ENCODE measurements around the gene DAB1. TPM values are rescaled to one million over a fixed set of nuclear protein-coding genes. Genes with fewer than 3 reads are reported as not detected.

The DAB1 gene
- total RNA-seq, 1 donor from 2014 or later, result 0.25 TPM

DNA sequence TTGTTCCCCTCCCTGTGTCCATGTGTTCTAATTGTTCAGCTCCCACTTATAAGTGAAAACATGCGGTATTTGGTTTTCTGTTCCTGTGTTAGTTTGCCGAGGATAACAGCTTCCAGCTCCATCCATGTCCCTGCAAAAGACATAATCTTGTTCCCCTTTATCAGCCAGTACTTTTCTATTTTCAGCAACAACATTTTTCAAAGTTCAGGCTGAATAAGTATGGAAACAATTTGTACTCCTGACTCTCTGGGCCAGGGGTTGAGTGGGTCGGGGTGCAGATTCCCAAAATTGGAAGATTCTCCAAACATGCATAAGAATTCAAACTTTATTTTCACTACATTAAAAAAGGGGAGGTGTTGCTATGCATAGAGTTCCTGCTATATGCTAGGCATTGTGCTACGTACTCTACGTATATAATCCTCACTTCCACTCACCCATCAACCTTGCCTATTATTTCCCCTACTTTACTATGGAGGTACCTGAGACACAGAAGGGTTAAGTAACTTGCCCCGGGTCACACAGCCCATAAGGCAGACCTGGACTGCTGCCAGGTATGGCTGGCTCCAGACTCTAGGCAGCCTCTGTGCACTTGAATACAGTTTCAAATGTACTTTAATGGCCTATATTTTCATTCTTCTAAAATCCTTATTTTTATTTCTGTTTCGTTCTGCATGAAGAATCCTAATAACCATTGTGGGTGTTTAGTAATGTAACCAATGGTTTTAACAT, 341.0 kb downstream of the DAB1 start:
- Histone ChIP-seq H3K36me3 (ENCODE audit: control insufficient read depth, insufficient read depth, low read length) (no peaks in the 10 kb centered on the region), H3K27me3 (ENCODE audit: control insufficient read depth, insufficient read depth, low read length) (no peaks in the 10 kb centered on the region), H3K4me3 (ENCODE audit: low read depth, low read length) (no peak overlapping the region)
- DNase-seq (ENCODE audit: low read depth), result no peak
- TF ChIP-seq, protein P1, sequence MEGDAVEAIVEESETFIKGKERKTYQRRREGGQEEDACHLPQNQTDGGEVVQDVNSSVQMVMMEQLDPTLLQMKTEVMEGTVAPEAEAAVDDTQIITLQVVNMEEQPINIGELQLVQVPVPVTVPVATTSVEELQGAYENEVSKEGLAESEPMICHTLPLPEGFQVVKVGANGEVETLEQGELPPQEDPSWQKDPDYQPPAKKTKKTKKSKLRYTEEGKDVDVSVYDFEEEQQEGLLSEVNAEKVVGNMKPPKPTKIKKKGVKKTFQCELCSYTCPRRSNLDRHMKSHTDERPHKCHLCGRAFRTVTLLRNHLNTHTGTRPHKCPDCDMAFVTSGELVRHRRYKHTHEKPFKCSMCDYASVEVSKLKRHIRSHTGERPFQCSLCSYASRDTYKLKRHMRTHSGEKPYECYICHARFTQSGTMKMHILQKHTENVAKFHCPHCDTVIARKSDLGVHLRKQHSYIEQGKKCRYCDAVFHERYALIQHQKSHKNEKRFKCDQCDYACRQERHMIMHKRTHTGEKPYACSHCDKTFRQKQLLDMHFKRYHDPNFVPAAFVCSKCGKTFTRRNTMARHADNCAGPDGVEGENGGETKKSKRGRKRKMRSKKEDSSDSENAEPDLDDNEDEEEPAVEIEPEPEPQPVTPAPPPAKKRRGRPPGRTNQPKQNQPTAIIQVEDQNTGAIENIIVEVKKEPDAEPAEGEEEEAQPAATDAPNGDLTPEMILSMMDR (IDR thresholded peaks at IDR 0.05; ENCODE audit: insufficient read depth, low read length, poor library complexity, severe bottlenecking), result no peak

DNA sequence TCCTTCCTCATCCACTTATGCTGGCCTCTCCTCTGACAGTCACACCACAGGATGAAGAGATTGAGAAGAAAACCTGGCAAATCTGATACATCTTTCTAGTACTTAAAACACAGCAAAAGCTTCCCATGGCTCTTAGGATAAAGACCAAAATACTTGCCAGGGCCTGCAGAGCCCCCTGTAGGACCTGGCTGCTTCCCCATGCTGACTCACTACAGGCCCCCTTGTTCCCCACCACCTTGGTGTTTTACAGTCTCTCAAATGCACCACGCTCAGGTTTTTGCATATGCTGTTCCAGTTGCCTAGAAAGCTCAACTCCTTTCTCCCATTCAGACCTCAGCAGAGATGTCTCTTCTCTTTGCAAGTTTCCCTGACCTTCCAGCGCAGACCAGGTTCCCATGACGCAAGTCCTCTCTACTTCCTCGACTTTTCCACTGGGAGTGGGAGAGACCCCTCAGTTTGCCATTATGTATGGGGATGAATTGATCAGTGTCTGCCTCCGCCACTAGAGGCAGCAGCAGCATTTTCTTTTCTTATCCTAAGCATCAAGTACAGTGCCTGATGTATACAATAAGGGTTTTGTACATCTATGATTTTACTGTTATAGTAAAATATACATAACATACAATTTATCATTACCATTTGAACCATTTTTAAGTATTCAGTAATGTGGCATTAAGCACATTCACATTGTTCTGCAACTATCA, 344.3 kb downstream of the DAB1 start:
- no peak for DNase-seq (ENCODE audit: low read depth)
- no peak overlapping the region for H3K4me3 ChIP-seq (ENCODE audit: low read depth, low read length)

DNA sequence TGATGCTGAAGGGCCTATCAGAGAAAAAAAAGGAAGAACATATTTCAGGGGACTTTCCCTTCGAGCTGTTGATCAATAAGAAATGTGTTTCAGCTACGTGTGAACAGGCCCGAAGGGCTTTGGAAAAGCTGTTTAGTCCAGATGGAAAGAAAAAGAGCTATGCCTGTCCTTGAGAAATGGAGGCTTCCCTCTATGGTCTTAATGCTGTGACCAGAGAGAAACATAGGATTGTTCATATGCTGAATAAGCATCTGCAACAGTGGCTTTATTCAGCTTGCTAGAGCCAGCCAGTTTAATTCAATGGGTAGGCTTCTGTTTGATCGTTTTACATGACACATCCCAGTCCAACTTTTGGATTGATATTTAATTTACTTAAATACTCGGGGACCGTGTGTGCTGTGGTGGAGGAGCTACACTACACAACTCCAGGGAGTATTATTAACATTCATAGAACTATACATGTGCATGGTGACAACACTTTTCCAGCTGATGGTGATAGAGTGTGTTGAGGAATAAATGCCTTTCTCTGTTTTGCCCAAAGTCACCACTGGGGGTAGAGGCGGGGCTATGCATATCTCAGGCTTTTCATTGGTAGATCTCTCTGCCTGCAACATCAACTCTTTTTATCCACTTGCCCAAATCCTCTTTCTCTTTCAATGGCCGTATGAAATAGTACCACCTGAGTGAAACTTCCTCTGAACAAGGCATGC, 351.3 kb downstream of the DAB1 start:
- Histone ChIP-seq H3K4me3 (ENCODE audit: low read depth, low read length) (no peak overlapping the region), H3K27me3 (ENCODE audit: control insufficient read depth, insufficient read depth, low read length) (peaks cover 2% of the 10 kb centered on the region), H3K36me3 (ENCODE audit: control insufficient read depth, insufficient read depth, low read length) (no peaks in the 10 kb centered on the region)
- TF ChIP-seq, protein P1 (IDR thresholded peaks at IDR 0.05; ENCODE audit: insufficient read depth, low read length, poor library complexity, severe bottlenecking), result peak; percentile 7
- DNase-seq (ENCODE audit: low read depth), result no peak

More for the DNA sequence above, 344.3 kb downstream of the DAB1 start:
- TF ChIP-seq, protein P1 (IDR thresholded peaks at IDR 0.05; ENCODE audit: insufficient read depth, low read length, poor library complexity, severe bottlenecking), result peak; percentile 32
- Histone ChIP-seq H3K27me3 (ENCODE audit: control insufficient read depth, insufficient read depth, low read length) (peaks cover 2% of the 10 kb centered on the region), H3K36me3 (ENCODE audit: control insufficient read depth, insufficient read depth, low read length) (no peaks in the 10 kb centered on the region)

DNA sequence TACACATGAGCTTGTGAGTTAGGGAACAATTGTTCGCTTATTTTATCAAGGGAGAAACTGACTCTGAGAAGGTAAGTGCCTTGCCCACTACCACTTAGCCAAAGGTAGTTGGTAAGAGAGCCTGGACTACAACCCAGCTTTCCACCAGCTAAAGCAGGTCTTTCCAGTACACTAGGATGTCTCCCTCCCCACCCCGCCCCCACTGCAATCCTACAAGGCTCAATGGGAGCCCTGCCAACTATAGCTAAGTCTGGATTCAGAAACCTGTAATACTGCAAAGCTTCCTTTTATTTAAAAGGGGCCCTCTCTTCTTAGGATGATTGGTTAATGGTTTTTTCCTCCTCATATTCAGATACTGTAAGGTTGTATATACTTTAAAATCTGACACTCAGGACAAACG, 356.0 kb downstream of the DAB1 start:
- H3K36me3 ChIP-seq (ENCODE audit: control insufficient read depth, insufficient read depth, low read length), result no peaks in the 10 kb centered on the region
- H3K27me3 ChIP-seq (ENCODE audit: control insufficient read depth, insufficient read depth, low read length), result no peaks in the 10 kb centered on the region
- TF ChIP-seq, protein P1 (IDR thresholded peaks at IDR 0.05; ENCODE audit: insufficient read depth, low read length, poor library complexity, severe bottlenecking), result no peak
- no peak for DNase-seq (ENCODE audit: low read depth)
- no peak overlapping the region for H3K4me3 ChIP-seq (ENCODE audit: low read depth, low read length)

DNA sequence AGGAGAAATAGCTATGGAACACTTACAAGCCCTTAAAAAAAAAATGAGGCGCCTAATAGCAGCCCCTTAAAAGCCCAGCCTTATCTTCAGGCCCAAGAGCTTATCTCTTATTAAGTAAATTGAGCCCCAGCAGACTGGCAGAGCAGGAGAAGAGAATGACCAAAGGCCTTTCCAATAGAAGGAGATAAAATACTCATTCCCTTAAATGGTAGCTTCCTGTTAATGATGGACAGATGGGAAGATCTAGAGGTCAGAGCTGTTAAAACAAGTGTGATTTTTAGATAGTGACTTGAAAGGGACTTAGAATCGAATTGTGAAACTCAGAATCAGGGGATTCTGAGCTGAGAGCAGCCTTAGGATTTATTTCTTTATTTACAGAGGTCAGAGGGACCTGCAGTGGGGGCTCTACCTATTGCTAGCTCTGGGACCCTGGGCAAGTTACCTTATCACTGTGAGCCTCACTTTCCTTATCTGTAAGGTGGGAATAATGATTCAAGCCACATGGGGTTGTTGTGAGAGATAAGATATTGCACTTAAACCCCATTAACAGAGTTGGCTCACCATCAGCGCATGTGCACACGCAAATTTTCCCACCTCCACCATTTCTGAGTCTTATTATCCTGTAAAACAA, 356.8 kb downstream of the DAB1 start:
- Histone ChIP-seq H3K36me3 (ENCODE audit: control insufficient read depth, insufficient read depth, low read length) (no peaks in the 10 kb centered on the region), H3K4me3 (ENCODE audit: low read depth, low read length) (no peak overlapping the region), H3K27me3 (ENCODE audit: control insufficient read depth, insufficient read depth, low read length) (no peaks in the 10 kb centered on the region)
- TF ChIP-seq, protein P1 (IDR thresholded peaks at IDR 0.05; ENCODE audit: insufficient read depth, low read length, poor library complexity, severe bottlenecking), result no peak
- no peak for DNase-seq (ENCODE audit: low read depth)

Measured in kidney epithelial cell (primary cell).